Stimulated activated naive CD8-positive, alpha-beta T cell treated with anti-CD3 and anti-CD28 coated beads, Interleukin-15, Interleukin-2, amounts not matched to agents 100 ng/mL and 50 ng/mL, for 24 hours (primary cell): ENCODE data around the gene LINC01488.

Experiments used
- H3K27ac Mint-ChIP-seq: one replicate; pipeline ENCODE4 v1.8.0; 2021; ENCODE audit warnings: mild to moderate bottlenecking, mixed read lengths
- H3K27me3 Mint-ChIP-seq: one replicate; pipeline ENCODE4 v1.8.0; 2021; ENCODE audit warnings: mixed read lengths
- H3K36me3 Mint-ChIP-seq: one replicate; pipeline ENCODE4 v1.8.0; 2021; ENCODE audit warnings: low read depth, mixed read lengths
- H3K4me1 Mint-ChIP-seq: one replicate; pipeline ENCODE4 v1.8.0; 2021; ENCODE audit warnings: low read depth, mixed read lengths
- H3K4me3 Mint-ChIP-seq: one replicate; pipeline ENCODE4 v1.8.0; 2021; ENCODE audit warnings: mild to moderate bottlenecking, mixed read lengths
- H3K9me3 Mint-ChIP-seq: one replicate; pipeline ENCODE4 v1.8.0; 2021; ENCODE audit warnings: mixed read lengths

The LINC01488 gene

GRCh38 chr11:69511358-69512055, 30.0 kb downstream of the LINC01488 start:
- Mint-ChIP-seq H3K36me3 (no peaks in the 10 kb centered on the region), H3K4me1 (peaks cover 9% of the 10 kb centered on the region), H3K9me3 (peaks cover 6% of the 10 kb centered on the region), H3K27ac (no peak overlapping the region), H3K4me3 (no peak overlapping the region), H3K27me3 (peaks cover 5% of the 10 kb centered on the region)

- H3K27ac Mint-ChIP-seq, result no peak overlapping the region
- H3K36me3 Mint-ChIP-seq, result no peaks in the 10 kb centered on the region
- peaks cover 4% of the 10 kb centered on the region for H3K27me3 Mint-ChIP-seq
- H3K9me3 Mint-ChIP-seq, result peaks cover 5% of the 10 kb centered on the region
- peaks cover 9% of the 10 kb centered on the region for H3K4me1 Mint-ChIP-seq
- no peak overlapping the region for H3K4me3 Mint-ChIP-seq
Observed at GRCh38 chr11:69512136-69512535, 30.7 kb downstream of the LINC01488 start.

- H3K9me3 Mint-ChIP-seq, result peaks cover 5% of the 10 kb centered on the region
- no peaks in the 10 kb centered on the region for H3K36me3 Mint-ChIP-seq
- no peak overlapping the region for H3K4me3 Mint-ChIP-seq
- H3K4me1 Mint-ChIP-seq, result peaks cover 9% of the 10 kb centered on the region
- peaks cover 1% of the 10 kb centered on the region for H3K27me3 Mint-ChIP-seq
- H3K27ac Mint-ChIP-seq, result no peak overlapping the region
Observed at GRCh38 chr11:69512790-69513189, 31.3 kb downstream of the LINC01488 start.

- H3K4me1 Mint-ChIP-seq, result peaks cover 9% of the 10 kb centered on the region
- H3K36me3 Mint-ChIP-seq, result no peaks in the 10 kb centered on the region
- H3K27ac Mint-ChIP-seq, result no peak overlapping the region
- peaks cover 2% of the 10 kb centered on the region for H3K27me3 Mint-ChIP-seq
- H3K4me3 Mint-ChIP-seq, result no peak overlapping the region
- H3K9me3 Mint-ChIP-seq, result peaks cover 7% of the 10 kb centered on the region
Observed at GRCh38 chr11:69513196-69513595, 31.7 kb downstream of the LINC01488 start.

GRCh38 chr11:69513663-69514224, 32.3 kb downstream of the LINC01488 start:
- H3K36me3 Mint-ChIP-seq, result no peaks in the 10 kb centered on the region
- no peak overlapping the region for H3K27ac Mint-ChIP-seq
- peaks cover 8% of the 10 kb centered on the region for H3K27me3 Mint-ChIP-seq
- no peak overlapping the region for H3K4me3 Mint-ChIP-seq
- peaks cover 9% of the 10 kb centered on the region for H3K4me1 Mint-ChIP-seq
- H3K9me3 Mint-ChIP-seq, result peaks cover 12% of the 10 kb centered on the region

GRCh38 chr11:69514771-69515170, 33.3 kb downstream of the LINC01488 start:
- Mint-ChIP-seq H3K27me3 (peaks cover 8% of the 10 kb centered on the region), H3K4me3 (no peak overlapping the region)

GRCh38 chr11:69515271-69516245, 34.1 kb downstream of the LINC01488 start:
- Mint-ChIP-seq H3K36me3 (no peaks in the 10 kb centered on the region), H3K4me3 (no peak overlapping the region), H3K27ac (no peak overlapping the region), H3K27me3 (peaks cover 8% of the 10 kb centered on the region), H3K9me3 (peaks cover 15% of the 10 kb centered on the region), H3K4me1 (peaks cover 6% of the 10 kb centered on the region)

More at GRCh38 chr11:69514771-69515170, 33.3 kb downstream of the LINC01488 start:
- H3K4me1 Mint-ChIP-seq, result peaks cover 6% of the 10 kb centered on the region
- no peaks in the 10 kb centered on the region for H3K36me3 Mint-ChIP-seq
- H3K27ac Mint-ChIP-seq, result no peak overlapping the region
- peaks cover 15% of the 10 kb centered on the region for H3K9me3 Mint-ChIP-seq

GRCh38 chr11:69516526-69516925, 35.1 kb downstream of the LINC01488 start:
- Mint-ChIP-seq H3K9me3 (peaks cover 15% of the 10 kb centered on the region), H3K4me1 (peaks cover 6% of the 10 kb centered on the region), H3K27me3 (peaks cover 8% of the 10 kb centered on the region), H3K27ac (no peak overlapping the region), H3K4me3 (no peak overlapping the region), H3K36me3 (no peaks in the 10 kb centered on the region)

GRCh38 chr11:69518081-69518950, 36.9 kb downstream of the LINC01488 start:
- Mint-ChIP-seq H3K4me1 (peaks cover 6% of the 10 kb centered on the region), H3K27me3 (peaks cover 8% of the 10 kb centered on the region), H3K27ac (no peak overlapping the region), H3K4me3 (no peak overlapping the region), H3K9me3 (peaks cover 15% of the 10 kb centered on the region), H3K36me3 (no peaks in the 10 kb centered on the region)

- H3K4me3 Mint-ChIP-seq, result no peak overlapping the region
- H3K27ac Mint-ChIP-seq, result no peak overlapping the region
- no peaks in the 10 kb centered on the region for H3K36me3 Mint-ChIP-seq
- H3K27me3 Mint-ChIP-seq, result peaks cover 8% of the 10 kb centered on the region
- peaks cover 15% of the 10 kb centered on the region for H3K9me3 Mint-ChIP-seq
- H3K4me1 Mint-ChIP-seq, result peaks cover 3% of the 10 kb centered on the region
Observed at GRCh38 chr11:69520186-69520916, 38.9 kb downstream of the LINC01488 start.

- no peaks in the 10 kb centered on the region for H3K36me3 Mint-ChIP-seq
- peaks cover 10% of the 10 kb centered on the region for H3K9me3 Mint-ChIP-seq
- H3K27ac Mint-ChIP-seq, result no peak overlapping the region
Observed at GRCh38 chr11:69521457-69521856, 40.0 kb downstream of the LINC01488 start.

GRCh38 chr11:69523453-69523852, 42.0 kb downstream of the LINC01488 start:
- no peaks in the 10 kb centered on the region for H3K4me1 Mint-ChIP-seq
- peaks cover 5% of the 10 kb centered on the region for H3K9me3 Mint-ChIP-seq
- no peak overlapping the region for H3K27ac Mint-ChIP-seq
- H3K4me3 Mint-ChIP-seq, result no peak overlapping the region
- H3K36me3 Mint-ChIP-seq, result no peaks in the 10 kb centered on the region
- H3K27me3 Mint-ChIP-seq, result peaks cover 7% of the 10 kb centered on the region

More at GRCh38 chr11:69521457-69521856, 40.0 kb downstream of the LINC01488 start:
- H3K4me3 Mint-ChIP-seq, result no peak overlapping the region
- H3K4me1 Mint-ChIP-seq, result no peaks in the 10 kb centered on the region
- H3K27me3 Mint-ChIP-seq, result peaks cover 11% of the 10 kb centered on the region

GRCh38 chr11:69524291-69524882, 42.9 kb downstream of the LINC01488 start:
- no peak overlapping the region for H3K4me3 Mint-ChIP-seq

More at GRCh38 chr11:69524291-69524882, 42.9 kb downstream of the LINC01488 start:
- no peaks in the 10 kb centered on the region for H3K9me3 Mint-ChIP-seq
- peaks cover 5% of the 10 kb centered on the region for H3K27me3 Mint-ChIP-seq
- H3K4me1 Mint-ChIP-seq, result no peaks in the 10 kb centered on the region
- no peaks in the 10 kb centered on the region for H3K36me3 Mint-ChIP-seq
- no peak overlapping the region for H3K27ac Mint-ChIP-seq
